K562 (cell line): Measurements from ENCODE around the gene TESK2. TPM values are rescaled to one million over a fixed set of nuclear protein-coding genes. Genes with fewer than 3 reads are reported as not detected.

Experiments used
- ATAC-seq: fragments of 200-7000 bp; cut with Tn5 transposase; 3 replicates; pipeline ENCODE4 v1.9.1; 2020; ENCODE audit warnings: moderate library complexity
- BruUV-seq: library from RNA; stranded (reverse); fragments of 400-500 nt; replicated peaks from 2 replicates; lab custom pipeline; 2021; lab: Mats Ljungman, UMichigan
- CTCF ChIA-PET: fragments of 300-600 bp; formaldehyde crosslinking; extraction: SDS; loops from one replicate; lab custom pipeline; 2021; ENCODE audit warnings: low intra/inter-chr PET ratio; lab: Yijun Ruan, JAX
- POLR2A ChIA-PET: fragments of 300-600, 350-650 bp; sonication (Branson Sonifier 250); formaldehyde crosslinking; extraction: SDS; loops from one replicate; lab custom pipeline; 2021; ENCODE audit warnings: antibody characterized with exemption, inconsistent platforms; lab: Yijun Ruan, JAX
- DNase-seq, 4 experiments: peaks; one replicate each; pipeline versions ENCODE4 v3.0.0 to v3.0.0-alpha.2; 2011 to 2018; ENCODE audit warnings: low spot score in 3 of 4, mixed read lengths in 3 of 4; ENCODE audit errors: extremely low read depth in 1 of 4
- FAIRE-seq: peaks from 2 replicates; lab custom pipeline; 2011; peaks lifted over from hg19 to GRCh38; lab: Jason Lieb, UNC
- H2AFZ ChIP-seq: 2 replicates; pipeline ENCODE4 v1.6.0; 2011; ENCODE audit warnings: low read depth, low read length, control low read depth, inconsistent platforms
- H3K27ac ChIP-seq: fragments of 200-600 bp; 3 replicates; pipeline ENCODE4 v1.8.0; 2011; ENCODE audit warnings: low read depth, mild to moderate bottlenecking, control low read depth, inconsistent platforms, low read length, moderate library complexity, mixed read lengths; ENCODE audit errors: extremely low read depth
- H3K27me3 ChIP-seq, 2 experiments: fragments of 300-600 bp in 1 of 2; 2 replicates in 1 of 2; 3 replicates in 1 of 2; pipeline versions ENCODE4 v1.6.0 to v1.8.0; 2011; ENCODE audit warnings: inconsistent platforms in 2 of 2, low read length in 2 of 2, mild to moderate bottlenecking in 1 of 2, mixed read lengths in 1 of 2, moderate library complexity in 1 of 2; ENCODE audit not compliant: control insufficient read depth in 2 of 2, insufficient read depth in 2 of 2
- H3K36me3 ChIP-seq: fragments of 300-600 bp; 3 replicates; pipeline ENCODE4 v1.8.0; 2011; ENCODE audit warnings: mild to moderate bottlenecking, low read length, inconsistent platforms; ENCODE audit not compliant: control insufficient read depth, insufficient read depth
- H3K4me1 ChIP-seq, 2 experiments: fragments of 200-600 bp in 1 of 2; replicated peaks in 1 of 2; 2 replicates in 1 of 2; 3 replicates in 1 of 2; pipeline versions ENCODE4 v1.5.1 to v1.8.0; 2011; ENCODE audit warnings: inconsistent platforms in 2 of 2, low read length in 2 of 2, mild to moderate bottlenecking in 1 of 2, mixed read lengths in 1 of 2, moderate library complexity in 1 of 2; ENCODE audit not compliant: control insufficient read depth in 2 of 2, insufficient read depth in 2 of 2
- H3K4me2 ChIP-seq: 2 replicates; pipeline ENCODE4 v1.6.1; 2011; ENCODE audit warnings: low read length, control low read depth, inconsistent platforms, mixed read lengths; ENCODE audit not compliant: insufficient read depth
- H3K4me3 ChIP-seq: fragments of 200-600 bp; sonication (generic), shearing (Covaris generic); 2 replicates; pipeline ENCODE4 v1.5.1; 2016; ENCODE audit warnings: control low read depth, inconsistent platforms
- H3K79me2 ChIP-seq: fragments of 200-600 bp; 3 replicates; pipeline ENCODE4 v1.8.0; 2011; ENCODE audit warnings: low read length, inconsistent platforms; ENCODE audit not compliant: control insufficient read depth, insufficient read depth
- H3K9ac ChIP-seq, 2 experiments: 2 replicates each; pipeline versions ENCODE4 v1.6.0 to v1.6.1; 2011; ENCODE audit warnings: low read depth in 2 of 2, low read length in 2 of 2, control low read depth in 1 of 2, inconsistent platforms in 1 of 2, mild to moderate bottlenecking in 1 of 2, mixed read lengths in 1 of 2; ENCODE audit not compliant: insufficient read depth in 1 of 2
- H3K9me1 ChIP-seq: one replicate; pipeline ENCODE4 v1.6.0; 2011; ENCODE audit warnings: inconsistent platforms, mild to moderate bottlenecking, low read length, moderate library complexity; ENCODE audit not compliant: control insufficient read depth, insufficient read depth
- H3K9me3 ChIP-seq: replicated peaks from 2 replicates; pipeline ENCODE4 v1.5.1; 2011; ENCODE audit warnings: low read depth, low read length, inconsistent platforms; ENCODE audit not compliant: control insufficient read depth, insufficient read depth
- H4K20me1 ChIP-seq: replicated peaks from 2 replicates; pipeline ENCODE4 v1.6.1; 2011; ENCODE audit warnings: low read length, inconsistent platforms, mixed read lengths; ENCODE audit not compliant: control insufficient read depth, insufficient read depth
- CXXC5 ChIP-seq: fragments of 250-450 bp; sonication (Bioruptor Pico); IDR thresholded peaks from 2 replicates; pipeline ENCODE4 v1.8.0; 2022; ENCODE audit warnings: inconsistent platforms, mild to moderate bottlenecking, moderate library complexity
- ESRRB ChIP-seq: fragments of 250-450 bp; sonication (Bioruptor Pico); IDR thresholded peaks from 2 replicates; pipeline ENCODE4 v1.5.0; 2020; ENCODE audit warnings: mild to moderate bottlenecking, moderate library complexity, borderline replicate concordance
- HNRNPLL ChIP-seq: fragments of 200-400 bp; formaldehyde crosslinking; IDR thresholded peaks from 2 replicates; pipeline ENCODE4 v1.6.1; 2017; ENCODE audit warnings: low read length, low read depth, mild to moderate bottlenecking; ENCODE audit not compliant: poor library complexity, severe bottlenecking
- NUFIP1 ChIP-seq: fragments of 450-650 bp; IDR thresholded peaks from 2 replicates; pipeline ENCODE4 v1.6.1; 2018; ENCODE audit not compliant: partially characterized antibody
- SMARCB1 ChIP-seq: IDR thresholded peaks from 2 replicates; pipeline ENCODE4 v1.6.1; 2011; ENCODE audit warnings: improper control_type of control experiment, low read depth; ENCODE audit not compliant: insufficient read length
- WGBS: fragments of 100-300 bp; shearing (Covaris generic); methylation state at CpG from one replicate; pipeline ENCODE4 v1.1.6; 2016; ENCODE audit warnings: low coverage, mixed read lengths; ENCODE audit not compliant: insufficient coverage; ENCODE audit errors: missing lambda C conversion rate; 5-methylcytosine and 5-hydroxymethylcytosine counted together
- in situ Hi-C: fragments of 300-500 bp; cut with MboI; formaldehyde crosslinking; loops from 4 replicates; pipeline ENCODE4 v1.15.0; 2018; ENCODE audit warnings: inconsistent platforms, mixed read lengths
- intact Hi-C: fragments of 100-400 bp; cut with micrococcal nuclease; formaldehyde crosslinking; loops from 2 replicates; pipeline ENCODE4 v1.14.2; 2022
- polyA plus RNA-seq, 8 experiments: library from polyadenylated mRNA; depleted of rRNA in 4 of 8; stranded (reverse) in 5 of 8; unstranded in 3 of 8; fragments of >200 nt; fragmentation: Nextera tagmentation in 2 of 8; fragmentation: Illumina TruSeq in 1 of 8; extraction: Ambion mirVana in 2 of 8; extraction: Trizol in 1 of 8; gene quantifications; 2 replicates each; pipeline versions ENCODE4 v1.2.1 to v1.2.3, GENCODE V29; 2011 to 2014; ENCODE audit warnings: inconsistent platforms in 1 of 8, missing spikeins in 1 of 8
- total RNA-seq, 7 experiments: library from RNA; depleted of rRNA in 6 of 7; stranded (reverse); fragments of >200 nt in 6 of 7; fragmentation: Illumina TruSeq in 2 of 7; extraction: Trizol in 2 of 7; gene quantifications; 2 replicates each; pipeline versions ENCODE4 v1.2.1 to v1.2.3, GENCODE V29; 2011 to 2021; ENCODE audit warnings: low replicate concordance in 1 of 7
- TF ChIP-seq, protein P1 (sequence below): fragments of 250-450 bp; sonication (Bioruptor Pico); IDR thresholded peaks from 2 replicates; pipeline ENCODE4 v1.4.0; 2020; ENCODE audit warnings: mild to moderate bottlenecking, moderate library complexity

Gene TESK2
- total and polyA plus RNA-seq, 9 of the 15 experiments (the other 6 are each of a cell fraction or from before 2014, with no cell fraction given): 1.6 to 5.3 (median 3.7) TPM

GRCh38 chr1:45530632-45531135 lies 39.7 kb upstream of the TESK2 start (continued):
- TF ChIP-seq, protein P1, sequence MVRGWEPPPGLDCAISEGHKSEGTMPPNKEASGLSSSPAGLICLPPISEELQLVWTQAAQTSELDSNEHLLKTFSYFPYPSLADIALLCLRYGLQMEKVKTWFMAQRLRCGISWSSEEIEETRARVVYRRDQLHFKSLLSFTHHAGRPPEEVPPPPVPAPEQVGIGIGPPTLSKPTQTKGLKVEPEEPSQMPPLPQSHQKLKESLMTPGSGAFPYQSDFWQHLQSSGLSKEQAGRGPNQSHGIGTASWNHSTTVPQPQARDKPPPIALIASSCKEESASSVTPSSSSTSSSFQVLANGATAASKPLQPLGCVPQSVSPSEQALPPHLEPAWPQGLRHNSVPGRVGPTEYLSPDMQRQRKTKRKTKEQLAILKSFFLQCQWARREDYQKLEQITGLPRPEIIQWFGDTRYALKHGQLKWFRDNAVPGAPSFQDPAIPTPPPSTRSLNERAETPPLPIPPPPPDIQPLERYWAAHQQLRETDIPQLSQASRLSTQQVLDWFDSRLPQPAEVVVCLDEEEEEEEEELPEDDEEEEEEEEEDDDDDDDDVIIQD (CRISPR knock-in tag): no peak
- TF ChIP-seq ESRRB (CRISPR knock-in tag): no peak
- TF ChIP-seq HNRNPLL: no peak
- TF ChIP-seq SMARCB1: no peak

- ATAC-seq: no peak
- no CpG with 5 or more reads among the region's 1 CpG for WGBS
Measured at GRCh38 chr1:45526135-45526644, 35.2 kb upstream of the TESK2 start.

More at GRCh38 chr1:45526135-45526644, 35.2 kb upstream of the TESK2 start:
- FAIRE-seq (no peak), DNase-seq (no peak)
- Histone ChIP-seq H3K4me3 (no peak overlapping the region), H4K20me1 (0 out of 2 replicates have a peak, but pooled peaks cover under 1% of the 10 kb centered on the region), H3K79me2 (peaks cover 9% of the 10 kb centered on the region), H2AFZ (no peak overlapping the region), H3K4me1 (peaks cover 13 to 18% of the 10 kb centered on the region in 2 experiments), H3K4me2 (no peak overlapping the region), H3K36me3 (no peaks in the 10 kb centered on the region), H3K9me1 (no peaks in the 10 kb centered on the region), H3K27me3 (no peaks in the 10 kb centered on the region), H3K9ac (no peak overlapping the region), H3K9me3 (no peaks in the 10 kb centered on the region), H3K27ac (no peak overlapping the region)
- no TSS peak for BruUV-seq
- POLR2A ChIA-PET: interaction anchor here (0.8 kb wide), 1 partner anchor 10 kb away, joined by 5 read pairs; no protein-coding TSS in a partner anchor
- in situ Hi-C loops: no loop called here
- intact Hi-C loops: no loop called here
- TF ChIP-seq CXXC5 (CRISPR knock-in tag) (no peak), NUFIP1 (no peak)
- CTCF ChIA-PET: no interaction called here
